HG03196 (cell line): ENCODE results near the gene MAST4.
"Not testable (repeated sequence)": the region's sequence is repeated elsewhere in the genome, so short reads cannot be mapped to it uniquely, and the experiment has no call there.

Experiments
- ATAC-seq: cut with Tn5 transposase; IDR thresholded peaks from one replicate; pipeline ENCODE4 v1.9.1; 2021; ENCODE audit not compliant: unreplicated experiment

MAST4 gene

GRCh38 chr5:67168069-67168468, 571.9 kb downstream of the MAST4 start:
- no peak for ATAC-seq

- ATAC-seq = no peak
Observed at GRCh38 chr5:67170767-67171166, 574.6 kb downstream of the MAST4 start.

GRCh38 chr5:67173351-67173750, 577.2 kb downstream of the MAST4 start:
- ATAC-seq = not testable (repeated sequence)

- no peak for ATAC-seq
Observed at GRCh38 chr5:67173959-67174358, 577.8 kb downstream of the MAST4 start.

GRCh38 chr5:67176936-67177335, 580.7 kb downstream of the MAST4 start:
- ATAC-seq = no peak

- no peak for ATAC-seq
Observed at GRCh38 chr5:67178085-67178484, 581.9 kb downstream of the MAST4 start.

GRCh38 chr5:67178966-67179365, 582.8 kb downstream of the MAST4 start:
- no peak for ATAC-seq

GRCh38 chr5:67179697-67180361, 583.6 kb downstream of the MAST4 start:
- no peak for ATAC-seq

GRCh38 chr5:67181648-67182221, 585.5 kb downstream of the MAST4 start:
- ATAC-seq = no peak

- no peak for ATAC-seq
Observed at GRCh38 chr5:67182301-67182790, 586.2 kb downstream of the MAST4 start.

GRCh38 chr5:67183859-67184258, 587.7 kb downstream of the MAST4 start:
- ATAC-seq = no peak

GRCh38 chr5:67187006-67187715, 591.0 kb downstream of the MAST4 start:
- ATAC-seq = peak; percentile 55

- ATAC-seq = no peak
Observed at GRCh38 chr5:67188274-67189078, 592.3 kb downstream of the MAST4 start.

GRCh38 chr5:67189079-67189354, 592.8 kb downstream of the MAST4 start:
- ATAC-seq = no peak

GRCh38 chr5:67189931-67190330, 593.7 kb downstream of the MAST4 start:
- no peak for ATAC-seq

GRCh38 chr5:67190410-67190809, 594.2 kb downstream of the MAST4 start:
- no peak for ATAC-seq

GRCh38 chr5:67190861-67191260, 594.7 kb downstream of the MAST4 start:
- no peak for ATAC-seq

GRCh38 chr5:67192719-67193438, 596.7 kb downstream of the MAST4 start:
- no peak for ATAC-seq

GRCh38 chr5:67193439-67193807, 597.2 kb downstream of the MAST4 start:
- ATAC-seq = no peak

GRCh38 chr5:67194166-67194565, 598.0 kb downstream of the MAST4 start:
- no peak for ATAC-seq
